ENCODE measurements around the gene PTPRM.
"Not testable (repeated sequence)": the region's sequence is repeated elsewhere in the genome, so short reads cannot be mapped to it uniquely, and the experiment has no call there.

PTPRM gene

DNA sequence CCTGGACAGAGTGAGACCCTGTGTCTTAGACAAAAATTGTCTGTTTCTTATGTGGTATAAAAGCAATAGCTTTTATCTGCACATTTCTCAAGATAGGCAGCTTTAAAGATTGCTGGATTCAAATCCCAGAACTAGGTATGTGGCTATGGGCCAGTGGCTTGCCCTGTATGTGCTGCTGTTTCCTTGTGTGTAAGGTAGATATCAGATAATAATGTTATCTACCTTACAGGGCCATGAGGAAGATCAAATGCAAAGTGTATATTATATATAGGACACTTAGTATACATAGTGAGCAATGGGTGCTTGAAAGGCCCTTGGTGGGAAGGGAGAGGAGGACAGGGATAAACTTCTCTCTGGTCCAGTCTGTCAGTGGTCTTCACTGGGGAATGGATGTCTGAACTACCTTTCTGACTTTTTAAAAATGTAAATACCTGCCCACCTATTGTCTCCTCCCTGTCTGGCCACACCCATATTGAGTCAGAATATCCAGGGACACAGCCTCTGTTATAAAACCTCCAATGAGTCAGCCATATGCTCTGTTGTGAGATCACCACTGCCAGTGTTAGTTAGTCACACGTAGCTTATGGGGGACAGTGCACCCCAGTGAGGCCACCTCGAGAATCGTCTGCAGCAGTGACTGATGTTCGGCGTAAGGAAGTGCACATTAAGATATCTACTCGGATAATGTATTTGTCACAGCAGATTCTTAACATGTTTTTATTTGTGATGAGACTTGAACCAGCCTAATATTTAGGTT is 383.4 kb downstream of the PTPRM start:
- no peak for DNase-seq
- peak; percentile 63 for ATAC-seq

DNA sequence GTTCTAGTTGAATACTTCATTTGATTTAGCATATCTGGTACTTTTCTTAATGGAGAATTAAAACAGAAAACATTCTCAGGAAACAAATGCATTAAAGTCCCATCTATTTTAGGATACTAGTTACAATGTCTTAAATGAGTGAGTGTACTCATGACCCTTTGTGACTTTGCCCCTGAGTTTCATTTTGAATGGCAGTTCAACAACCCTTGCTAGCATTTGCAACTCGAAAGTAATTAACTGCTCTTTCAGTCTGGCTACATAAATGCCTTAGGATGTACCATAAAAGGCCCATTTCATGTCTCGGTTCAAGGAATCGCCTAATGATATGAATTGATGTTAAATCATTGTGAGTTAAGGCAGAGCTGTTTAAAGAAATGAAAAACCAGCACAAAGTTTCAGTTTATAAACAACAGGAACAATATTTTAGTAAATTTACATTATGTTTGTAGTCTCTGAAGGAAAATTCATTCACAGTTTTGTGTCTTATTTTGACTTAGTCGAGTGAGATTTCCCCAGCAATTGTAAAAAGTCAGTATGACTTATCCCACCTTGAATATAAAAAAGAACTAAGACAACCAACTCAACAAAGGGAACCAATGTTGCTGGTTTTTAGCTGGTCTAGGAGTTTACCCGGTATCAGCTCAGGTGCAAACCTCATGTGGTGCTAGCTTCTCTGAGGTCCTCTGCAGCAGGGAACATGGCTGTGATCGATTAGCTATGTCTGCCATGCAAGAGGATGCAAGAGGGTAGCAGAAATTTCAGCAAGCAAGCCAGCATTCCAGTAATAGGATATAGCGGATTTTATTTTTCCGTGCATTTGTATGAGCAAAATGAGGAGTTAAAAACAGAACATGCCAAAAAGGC is 386.2 kb downstream of the PTPRM start:
- DNase-seq (no peak), ATAC-seq (no peak)

DNA sequence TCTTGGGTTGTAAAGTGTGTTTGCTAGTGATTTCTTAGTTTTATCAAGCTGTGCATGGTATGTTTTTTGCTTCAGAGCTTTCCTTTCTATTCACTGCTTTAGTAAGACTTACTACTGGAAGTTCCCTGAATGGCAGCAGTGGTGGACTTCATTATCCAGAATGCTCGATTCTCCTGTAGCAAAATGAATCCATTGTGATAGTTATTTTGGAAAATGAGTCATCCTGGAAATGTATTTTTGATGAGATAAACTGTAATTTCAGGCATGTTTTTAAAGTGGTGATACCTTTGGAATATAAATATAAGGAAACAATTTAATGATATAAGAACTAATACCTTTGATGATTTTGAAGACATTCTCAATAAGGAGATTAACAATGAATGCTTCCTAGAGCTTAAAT is 387.1 kb downstream of the PTPRM start:
- DNase-seq (no peak), ATAC-seq (no peak)

DNA sequence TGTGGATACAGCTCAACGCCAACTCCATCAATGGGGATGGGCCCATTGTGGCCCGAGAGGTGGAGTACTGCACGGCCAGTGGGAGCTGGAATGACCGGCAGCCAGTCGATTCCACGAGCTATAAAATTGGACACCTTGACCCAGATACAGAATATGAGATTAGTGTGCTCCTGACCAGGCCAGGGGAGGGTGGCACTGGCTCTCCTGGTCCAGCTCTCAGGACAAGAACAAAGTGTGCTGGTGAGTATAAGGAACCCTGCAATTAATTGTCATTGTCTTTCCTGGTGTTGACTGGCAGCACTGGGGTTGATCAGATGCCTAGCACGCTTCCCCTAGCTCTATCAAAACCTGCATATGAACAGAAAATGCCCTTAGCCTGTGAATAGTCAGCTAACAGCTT is 388.1 kb downstream of the PTPRM start:
- no peak for DNase-seq
- ATAC-seq = no peak

DNA sequence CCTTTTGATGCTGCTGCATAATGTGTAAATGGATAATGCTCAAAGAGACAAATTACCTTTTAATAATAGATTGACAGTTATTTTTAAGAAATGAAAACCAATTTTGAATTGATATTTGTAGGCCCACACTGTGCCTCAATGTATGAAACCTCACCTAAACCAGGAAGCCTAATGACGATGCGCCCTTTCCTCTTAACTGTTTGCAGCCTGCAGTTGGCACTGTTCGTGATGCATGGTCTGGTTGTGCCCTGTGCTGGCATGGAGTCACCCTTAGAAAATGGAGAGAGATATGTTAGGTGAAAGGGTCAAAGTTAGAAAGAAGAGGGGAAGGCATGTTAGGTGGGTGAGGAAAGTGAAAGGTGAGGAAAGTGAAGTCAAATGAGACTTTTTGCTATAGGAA is 390.2 kb downstream of the PTPRM start:
- ATAC-seq (no peak), DNase-seq (no peak)

DNA sequence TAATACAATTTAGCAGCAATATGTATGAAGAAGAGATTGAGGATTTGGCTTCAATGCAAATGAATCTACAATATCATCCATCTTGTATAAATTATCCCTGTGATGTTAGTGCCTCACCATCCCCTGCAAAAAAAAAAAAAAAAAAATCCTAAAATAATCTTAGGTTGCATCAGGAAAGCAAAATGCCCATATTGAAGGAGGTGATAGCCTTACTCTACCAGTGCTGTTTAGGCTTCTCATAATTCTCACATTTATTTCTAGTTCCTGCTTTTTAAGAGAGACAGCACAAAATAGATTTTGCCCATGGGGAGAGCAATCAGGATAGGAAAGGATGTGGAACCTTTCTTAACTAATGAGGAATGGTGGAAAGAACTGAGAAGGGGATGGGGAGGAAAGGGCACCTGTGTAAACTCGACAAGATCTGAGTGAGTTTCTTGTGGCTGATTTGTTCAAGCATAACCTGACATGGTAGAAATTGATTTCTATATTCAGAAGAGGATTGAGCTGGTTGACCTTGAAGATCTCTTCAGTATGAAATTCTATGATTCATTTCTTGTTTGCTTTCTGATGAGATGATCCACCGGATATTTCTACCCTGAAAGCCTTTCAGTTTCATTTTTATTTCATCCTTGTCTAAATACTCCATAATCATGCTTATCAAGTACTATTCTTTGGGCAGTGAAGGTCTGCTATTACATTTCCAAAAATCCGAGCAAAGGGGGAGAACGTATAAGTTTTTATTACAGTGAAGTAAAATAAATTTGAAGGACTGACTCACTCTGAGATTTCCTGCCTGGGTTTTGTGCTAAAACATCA is 391.2 kb downstream of the PTPRM start:
- no peak for ATAC-seq

DNA sequence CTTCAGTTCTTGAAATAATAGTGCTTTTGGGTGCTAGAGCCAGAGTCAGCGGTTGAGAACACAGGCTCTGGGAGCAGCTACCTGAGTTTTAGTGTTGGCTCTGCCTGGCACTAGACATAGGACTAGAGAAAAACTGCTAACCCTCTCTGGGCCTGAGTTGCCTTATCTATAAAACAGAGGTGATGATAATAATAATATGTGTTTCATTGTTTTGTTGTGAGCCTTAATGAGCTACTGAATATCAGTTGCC is 391.7 kb downstream of the PTPRM start:
- DNase-seq = no peak
- ATAC-seq = no peak

More for the DNA sequence above, 391.2 kb downstream of the PTPRM start:
- DNase-seq = no peak

DNA sequence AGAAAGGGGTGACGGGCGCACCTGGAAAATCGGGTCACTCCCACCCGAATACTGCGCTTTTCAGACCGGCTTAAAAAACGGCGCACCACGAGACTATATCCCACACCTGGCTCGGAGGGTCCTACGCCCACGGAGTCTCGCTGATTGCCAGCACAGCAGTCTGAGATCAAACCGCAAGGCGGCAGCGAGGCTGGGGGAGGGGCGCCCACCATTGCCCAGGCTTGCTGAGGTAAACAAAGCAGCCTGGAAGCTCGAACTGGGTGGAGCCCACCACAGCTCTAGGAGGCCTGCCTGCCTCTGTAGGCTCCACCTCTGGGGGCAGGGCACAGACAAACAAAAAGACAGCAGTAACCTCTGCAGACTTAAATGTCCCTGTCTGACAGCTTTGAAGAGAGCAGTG is 399.6 kb downstream of the PTPRM start:
- ATAC-seq, DNase-seq: not testable (repeated sequence)

DNA sequence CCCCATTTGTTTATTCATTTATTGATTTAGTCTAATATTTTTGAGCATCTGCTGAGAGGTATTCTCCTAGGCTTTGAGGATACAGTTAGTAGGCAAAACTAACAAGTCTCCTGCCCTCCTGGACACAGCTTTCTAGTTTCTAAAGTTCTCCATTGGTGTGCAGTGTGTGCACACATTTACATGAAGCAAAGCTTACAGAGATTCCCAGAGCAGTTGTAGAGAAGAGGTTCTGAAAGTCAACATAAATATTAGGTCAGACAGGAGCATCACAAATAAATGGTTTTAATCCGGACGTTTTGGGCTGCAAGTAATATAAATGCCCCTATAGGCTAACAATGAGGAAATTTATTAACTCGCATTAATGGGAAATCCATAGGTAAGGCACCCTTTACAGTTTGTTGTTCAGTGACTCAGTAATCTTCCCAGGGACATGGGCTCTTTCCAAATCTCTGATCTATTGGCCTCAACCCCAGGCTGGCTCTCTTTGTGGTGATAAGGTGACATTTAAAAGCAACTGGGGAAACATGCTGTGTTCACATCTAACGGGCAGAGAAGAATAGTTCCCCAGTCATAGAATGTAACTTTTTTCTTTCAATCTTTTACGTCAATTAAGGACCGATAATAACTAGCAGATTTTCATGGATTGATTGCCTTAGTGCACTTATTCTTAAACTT is 407.2 kb downstream of the PTPRM start:
- DNase-seq (no peak), ATAC-seq (no peak)

DNA sequence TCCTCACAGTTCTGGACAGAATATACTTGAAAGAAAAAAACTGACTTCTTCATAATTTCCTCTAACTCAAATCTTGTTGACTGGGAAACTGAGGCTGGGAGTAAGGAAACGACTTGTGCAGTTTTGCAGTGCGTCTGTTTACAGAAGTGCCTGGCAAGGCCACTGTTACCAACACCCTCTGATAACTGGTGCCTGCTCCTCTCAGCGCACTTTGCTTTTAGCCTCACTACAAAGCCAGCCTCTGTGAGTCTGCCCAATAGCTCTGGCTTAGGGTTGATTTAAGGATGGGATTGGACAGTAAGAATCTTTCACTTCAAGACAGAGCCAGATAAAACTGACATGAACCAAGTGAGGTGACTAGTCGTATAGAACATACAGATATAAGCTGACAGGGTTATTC is 410.8 kb downstream of the PTPRM start:
- ATAC-seq = no peak
- DNase-seq = no peak

DNA sequence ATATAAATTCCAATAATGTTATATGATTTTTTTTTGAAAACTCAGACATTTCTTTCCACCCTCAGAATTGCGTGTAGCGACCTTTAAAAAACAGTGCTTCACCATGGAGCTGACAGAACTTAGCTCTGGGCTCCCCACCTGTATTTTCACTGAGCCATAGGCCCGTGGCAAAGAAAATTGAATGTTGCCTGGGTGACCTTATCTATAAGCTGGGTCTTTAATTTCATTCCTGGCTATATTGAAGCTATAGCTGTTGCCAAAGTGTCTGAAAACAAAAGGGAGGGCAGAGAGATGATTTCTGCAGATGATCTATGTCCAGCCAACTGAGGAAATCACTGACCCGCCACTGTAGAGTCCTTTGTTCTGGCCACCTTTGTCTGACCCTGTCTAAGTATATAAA is 411.7 kb downstream of the PTPRM start:
- ATAC-seq = no peak
- no peak for DNase-seq

DNA sequence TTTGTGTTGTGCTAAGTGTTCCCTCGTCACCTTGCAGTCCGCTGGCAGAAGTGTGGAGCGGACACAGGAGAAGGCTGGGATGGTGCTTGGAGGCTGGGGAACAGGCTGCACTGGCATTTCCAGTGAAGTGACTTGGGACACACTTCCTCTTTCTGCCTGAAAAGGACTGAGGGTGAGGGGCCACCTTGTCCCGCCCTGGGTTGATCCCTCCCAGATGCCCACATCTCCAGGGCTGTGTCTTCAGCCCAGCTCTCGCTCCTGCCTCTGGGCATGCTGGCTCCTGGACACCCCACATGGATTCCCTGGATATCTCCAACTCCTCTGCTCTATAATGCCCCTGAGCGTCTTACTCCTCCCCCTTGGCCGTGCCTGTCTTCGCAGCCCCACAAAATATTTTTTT is 412.6 kb downstream of the PTPRM start:
- DNase-seq = no peak
- no peak for ATAC-seq

DNA sequence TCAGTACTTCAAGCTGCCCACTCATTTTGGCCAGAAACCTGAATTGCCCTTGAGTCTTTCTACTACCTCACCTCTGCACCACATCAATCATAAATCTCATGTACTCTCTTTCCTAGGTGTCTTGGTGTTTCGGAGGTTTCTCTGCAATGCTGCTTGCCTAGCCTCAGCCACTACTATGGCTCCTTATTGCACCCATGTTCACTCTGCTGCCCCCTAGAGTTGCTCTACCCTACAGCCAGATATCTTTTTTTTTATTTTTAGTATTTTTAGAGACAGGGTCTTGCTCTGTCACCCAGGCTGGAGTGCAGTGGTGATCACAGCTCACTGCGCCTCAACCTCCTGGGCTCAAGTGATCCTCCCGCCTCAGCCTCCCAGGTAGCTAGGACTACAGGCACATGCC is 413.0 kb downstream of the PTPRM start:
- DNase-seq = no peak
- no peak for ATAC-seq

DNA sequence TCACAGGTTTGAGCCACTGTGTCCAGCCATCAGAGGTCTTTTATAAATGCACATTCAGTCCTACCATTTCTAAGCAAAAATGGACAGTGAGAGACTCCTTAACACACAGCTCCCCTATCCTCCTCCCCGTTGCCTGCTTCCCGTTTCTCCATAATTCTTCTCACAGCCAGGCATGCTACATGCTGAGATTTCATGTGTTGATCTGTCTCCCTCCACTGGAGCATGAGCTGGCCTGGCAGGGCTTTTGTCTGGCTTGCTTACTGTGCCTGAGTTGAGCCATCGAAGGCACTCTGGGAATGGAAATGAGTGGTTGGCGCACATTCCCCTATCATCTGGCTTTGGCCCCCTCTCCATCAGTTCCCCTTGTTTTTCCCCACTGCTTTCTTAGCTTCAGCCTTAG is 413.5 kb downstream of the PTPRM start:
- ATAC-seq (no peak), DNase-seq (no peak)

DNA sequence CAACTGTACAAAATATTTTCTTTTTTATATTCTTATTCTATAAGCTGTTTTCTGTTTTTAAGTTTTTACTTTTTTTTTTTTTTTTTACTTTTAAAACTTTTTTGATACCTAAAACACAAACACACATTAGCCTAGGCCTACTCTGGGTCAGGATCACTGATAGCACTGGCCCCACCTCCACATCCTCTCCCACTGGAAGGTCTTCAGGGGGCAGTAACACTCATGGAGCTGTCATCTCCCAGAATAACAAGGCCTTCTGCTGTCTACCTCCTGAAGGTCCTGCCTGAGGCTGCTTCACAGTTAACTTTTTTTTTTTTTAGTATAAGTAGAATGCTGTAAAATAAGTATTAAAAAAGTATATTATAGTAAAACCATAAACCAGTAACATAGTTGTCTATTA is 415.1 kb downstream of the PTPRM start:
- ATAC-seq (no peak), DNase-seq (no peak)

DNA sequence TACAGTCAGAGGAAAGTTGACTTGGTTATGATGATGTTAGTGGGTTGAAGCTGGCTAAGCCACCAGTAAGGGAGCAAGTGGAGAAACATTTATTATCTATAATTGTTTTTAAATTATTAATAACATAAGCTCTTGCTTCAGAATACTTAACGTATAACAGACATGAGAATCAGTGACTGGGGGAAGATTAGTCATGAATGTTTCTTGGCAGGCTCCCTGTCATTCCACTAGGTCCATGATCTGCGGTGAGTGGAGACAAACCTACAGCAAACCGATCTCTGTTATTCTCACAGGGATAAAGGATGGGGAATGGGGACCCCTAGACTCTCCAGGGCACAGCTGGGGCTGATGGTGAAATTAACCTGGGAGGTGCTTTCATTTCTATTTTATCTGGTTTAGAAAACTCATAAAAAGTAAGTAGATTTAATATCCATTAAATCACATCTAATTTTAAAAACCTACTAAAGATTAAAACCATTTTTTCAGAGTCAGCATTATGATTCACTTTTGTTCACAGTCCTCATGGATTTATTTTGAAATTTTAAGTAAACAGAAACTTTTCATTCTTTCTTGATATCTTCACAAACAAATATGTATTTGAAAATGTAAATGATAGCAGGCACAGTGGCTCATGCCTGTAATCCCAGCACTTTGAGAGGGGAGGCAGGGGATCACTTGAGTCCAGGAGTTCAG is 420.3 kb downstream of the PTPRM start:
- ATAC-seq = no peak
- DNase-seq = no peak

DNA sequence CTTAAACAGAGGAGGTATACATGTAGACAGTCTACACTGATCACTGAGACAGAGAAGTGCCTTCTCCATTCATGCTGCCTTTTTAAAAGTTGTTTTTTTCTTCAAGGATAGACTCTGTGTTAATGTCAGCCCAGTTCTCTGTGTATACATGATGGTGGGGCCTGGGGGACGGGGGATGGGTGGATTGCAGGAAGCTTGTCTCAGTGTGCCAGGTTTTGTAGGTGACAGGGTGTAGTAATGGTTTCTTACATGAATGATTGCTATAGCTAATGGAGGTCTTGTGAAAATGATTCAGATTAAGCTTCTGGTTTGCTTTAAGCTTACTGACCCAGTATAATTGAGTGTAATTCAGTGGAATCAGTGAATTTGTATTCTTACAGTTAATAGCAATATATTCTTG is 423.6 kb downstream of the PTPRM start:
- ATAC-seq = no peak
- no peak for DNase-seq

DNA sequence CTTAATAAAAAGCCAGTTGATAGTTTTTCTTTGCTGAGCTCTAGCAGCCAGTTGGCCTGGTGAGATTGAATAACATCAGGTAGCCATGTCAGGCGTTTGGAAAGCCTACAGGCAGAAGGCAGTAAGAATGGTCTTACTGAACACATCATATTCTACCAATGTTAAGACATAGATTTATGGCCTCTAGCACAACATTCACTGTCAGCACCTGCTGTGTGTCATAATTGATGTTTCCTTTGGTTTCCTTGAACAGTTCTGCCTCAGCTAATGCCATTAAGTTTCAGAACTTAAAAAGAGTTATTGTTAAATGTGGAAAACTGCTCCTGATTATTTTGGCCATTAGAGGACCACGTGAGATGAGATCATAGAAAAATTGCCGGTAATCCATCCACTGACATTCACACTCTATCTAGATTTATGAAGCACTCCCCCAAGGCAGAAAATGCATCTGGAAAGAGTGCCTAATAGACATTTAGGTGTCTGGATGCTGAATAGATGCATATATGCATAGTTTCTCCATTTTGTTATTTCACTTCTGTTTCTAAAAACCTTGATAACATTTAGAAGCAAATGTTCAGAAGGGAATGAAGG is 434.7 kb downstream of the PTPRM start:
- ATAC-seq = no peak
- DNase-seq = no peak

DNA sequence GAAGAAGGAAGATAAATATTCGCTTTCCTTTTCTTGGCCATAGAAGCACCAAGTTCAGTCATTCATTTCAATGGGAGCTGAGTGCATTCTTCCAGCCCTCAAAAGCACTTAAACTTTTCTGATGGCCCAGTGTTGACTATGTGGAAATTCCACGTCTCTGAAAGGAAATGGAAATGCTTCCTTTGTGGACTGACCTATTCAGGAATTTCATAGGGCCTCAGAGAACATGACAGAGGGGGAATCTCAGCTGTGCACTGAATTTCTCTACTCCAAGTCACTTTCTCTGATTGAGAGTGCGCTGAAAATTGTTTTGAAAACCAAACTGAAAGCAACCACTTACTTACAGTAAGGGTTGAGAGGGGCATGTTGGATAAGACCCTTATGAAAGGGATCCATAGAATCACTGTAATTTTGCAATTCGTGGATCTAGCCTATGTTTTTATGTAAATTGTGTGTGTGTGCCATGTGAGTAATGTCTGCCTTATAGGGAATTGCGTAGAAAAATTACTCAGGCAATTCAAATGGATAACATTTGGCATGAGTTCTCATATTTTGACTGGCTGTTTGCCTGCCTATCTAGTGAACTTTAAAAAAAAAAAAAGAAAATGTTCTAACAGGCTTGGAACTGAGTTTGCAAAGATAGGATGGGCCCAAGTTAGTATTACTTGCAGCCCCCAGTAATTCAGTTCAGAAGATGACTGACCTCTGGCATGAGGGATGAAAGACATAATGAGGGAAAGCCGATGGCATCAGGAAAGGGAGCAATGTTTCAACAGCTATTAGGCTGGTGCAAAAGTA is 437.0 kb downstream of the PTPRM start:
- ATAC-seq (no peak), DNase-seq (no peak)

DNA sequence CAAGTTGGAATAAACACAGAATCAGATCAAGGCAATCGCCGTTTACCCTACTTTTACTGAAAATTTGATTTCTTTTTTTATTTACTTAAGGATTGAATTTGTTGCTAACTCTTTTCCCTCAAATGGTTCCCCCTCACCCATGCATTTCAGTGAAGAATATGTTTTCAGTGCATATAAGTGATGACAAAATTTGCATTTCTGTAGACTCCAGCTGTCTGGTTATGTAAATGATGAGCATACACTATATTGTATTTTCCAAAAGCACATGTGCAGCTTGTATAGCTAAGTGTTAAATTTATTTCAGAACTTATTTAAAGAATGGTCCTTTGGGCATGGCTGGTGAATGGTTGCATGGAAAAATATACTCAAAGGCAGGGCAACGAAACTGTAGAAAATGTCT is 437.7 kb downstream of the PTPRM start:
- DNase-seq = no peak

More for the DNA sequence above, 437.7 kb downstream of the PTPRM start:
- ATAC-seq = no peak

Data from stimulated activated naive CD8-positive, alpha-beta T cell treated with anti-CD3 and anti-CD28 coated beads, Interleukin-15, Interleukin-2, amounts not matched to agents 100 U/mL and 50 U/mL, for 24 hours (primary cell).